HG03558 (cell line): ENCODE data around the gene HHLA2.
"Not testable (repeated sequence)": the region's sequence is repeated elsewhere in the genome, so short reads cannot be mapped to it uniquely, and the experiment has no call there.

ENCODE experiments used
- ATAC-seq: cut with Tn5 transposase; IDR thresholded peaks from one replicate; pipeline ENCODE4 v1.9.1; 2021; ENCODE audit warnings: moderate number of reproducible peaks; ENCODE audit not compliant: unreplicated experiment; ENCODE audit errors: extremely low read depth

Gene HHLA2, protein sequence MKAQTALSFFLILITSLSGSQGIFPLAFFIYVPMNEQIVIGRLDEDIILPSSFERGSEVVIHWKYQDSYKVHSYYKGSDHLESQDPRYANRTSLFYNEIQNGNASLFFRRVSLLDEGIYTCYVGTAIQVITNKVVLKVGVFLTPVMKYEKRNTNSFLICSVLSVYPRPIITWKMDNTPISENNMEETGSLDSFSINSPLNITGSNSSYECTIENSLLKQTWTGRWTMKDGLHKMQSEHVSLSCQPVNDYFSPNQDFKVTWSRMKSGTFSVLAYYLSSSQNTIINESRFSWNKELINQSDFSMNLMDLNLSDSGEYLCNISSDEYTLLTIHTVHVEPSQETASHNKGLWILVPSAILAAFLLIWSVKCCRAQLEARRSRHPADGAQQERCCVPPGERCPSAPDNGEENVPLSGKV

DNA sequence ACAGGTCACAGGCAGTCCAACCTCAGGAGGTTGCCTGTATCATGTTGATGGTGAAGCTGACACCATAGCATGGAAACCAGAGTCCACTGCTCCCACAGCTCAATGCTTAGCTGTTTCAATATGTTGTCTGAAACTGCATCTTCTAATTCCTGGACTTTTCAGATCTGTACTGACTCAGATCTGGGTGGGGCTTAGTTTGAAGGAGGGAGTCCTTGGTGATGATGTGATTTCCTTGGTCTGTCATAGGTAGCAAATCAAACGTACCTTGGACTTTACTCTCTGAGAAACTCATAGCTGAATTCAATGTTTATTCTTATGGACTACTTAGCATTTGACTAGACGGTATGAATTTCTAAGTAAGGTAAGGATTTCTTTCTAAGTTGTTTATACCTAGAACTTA, at the start of gene HHLA2:
Gene HHLA2 (plus strand): TSS at position 310 of the 400 bp plus-strand sequence. CDS start 55,266 bp downstream, outside the sequence.
- no peak for ATAC-seq

- ATAC-seq: no peak
These were observed 45.7 kb upstream of the HHLA2 start for GRCh38 chr3:108250626-108251025.

GRCh38 chr3:108251265-108251664, 45.1 kb upstream of the HHLA2 start:
- ATAC-seq: no peak

DNA sequence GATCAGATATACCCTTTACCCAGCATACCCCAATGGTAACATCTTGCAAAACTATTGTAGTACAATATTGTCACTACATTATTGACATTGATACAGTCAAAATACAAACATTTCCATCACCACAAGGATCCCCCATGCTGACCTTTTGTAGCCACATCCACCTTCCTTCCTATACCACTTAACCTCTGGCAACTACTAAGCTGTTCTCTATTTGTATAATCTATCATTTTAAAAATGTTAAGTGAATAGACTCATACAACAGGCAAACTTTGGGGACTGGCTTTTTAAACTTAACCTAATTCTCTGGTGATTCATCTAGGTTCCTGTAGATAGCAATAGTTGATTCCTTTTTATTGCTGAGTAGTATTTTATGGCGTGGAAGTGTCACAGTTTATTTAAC, 44.5 kb upstream of the HHLA2 start:
- ATAC-seq: no peak

- no peak for ATAC-seq
These were observed 41.2 kb upstream of the HHLA2 start for GRCh38 chr3:108255131-108255530.

DNA sequence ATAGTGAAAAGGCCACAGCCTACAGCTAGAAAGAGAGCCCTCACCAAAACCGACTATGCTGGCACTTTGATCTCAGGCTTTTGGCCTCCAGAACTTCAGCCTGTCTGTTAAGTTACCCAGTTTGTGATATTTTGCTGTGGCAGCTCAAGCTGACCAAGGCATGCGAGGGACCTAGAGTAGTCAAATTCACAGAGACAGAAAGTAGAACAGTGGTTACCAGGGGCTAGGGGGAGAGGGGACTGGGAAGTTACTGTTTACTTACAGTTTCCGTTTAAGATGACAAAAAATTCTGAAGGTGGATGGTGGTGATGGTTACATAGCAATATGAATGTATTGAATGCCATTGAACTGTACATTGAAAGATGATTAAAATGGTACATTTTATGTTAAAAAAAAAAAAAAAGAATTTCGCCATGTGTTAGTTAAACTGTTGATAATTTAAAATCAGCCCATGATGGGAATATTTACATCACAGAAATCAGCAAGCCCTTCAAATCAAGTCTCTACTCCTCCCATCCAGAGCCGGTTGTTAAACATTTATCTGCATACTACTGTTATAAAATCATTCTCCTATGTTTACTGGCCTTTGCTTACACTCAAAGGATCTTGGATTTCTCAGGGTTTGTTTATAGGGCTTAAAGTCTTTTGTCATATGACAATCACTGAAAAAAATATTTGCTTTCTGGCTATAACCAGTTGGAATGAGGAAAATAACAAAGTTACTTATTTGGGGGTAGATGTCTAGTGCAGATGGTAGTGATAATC, 31.6 kb upstream of the HHLA2 start:
- not testable (repeated sequence) for ATAC-seq

DNA sequence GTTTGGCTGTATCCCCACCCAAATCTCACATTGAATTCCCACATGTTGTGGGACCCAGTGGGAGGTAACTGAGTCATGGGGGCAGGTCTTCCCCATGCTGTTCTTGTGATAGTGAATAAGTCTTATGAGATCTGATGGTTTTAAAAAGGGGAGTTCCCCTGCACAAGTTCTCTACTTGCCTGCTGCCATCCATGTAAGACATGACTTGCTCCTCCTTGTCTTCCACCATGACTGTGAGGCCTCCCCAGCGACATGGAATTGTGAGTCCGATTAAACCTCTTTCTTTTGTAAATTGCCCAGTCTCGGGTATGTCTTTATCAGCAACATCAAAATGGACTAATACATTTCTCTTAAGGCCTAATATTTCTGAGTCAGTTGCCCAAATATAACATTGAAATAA, 28.1 kb upstream of the HHLA2 start:
- not testable (repeated sequence) for ATAC-seq

GRCh38 chr3:108271626-108272025, 24.7 kb upstream of the HHLA2 start:
- no peak for ATAC-seq

DNA sequence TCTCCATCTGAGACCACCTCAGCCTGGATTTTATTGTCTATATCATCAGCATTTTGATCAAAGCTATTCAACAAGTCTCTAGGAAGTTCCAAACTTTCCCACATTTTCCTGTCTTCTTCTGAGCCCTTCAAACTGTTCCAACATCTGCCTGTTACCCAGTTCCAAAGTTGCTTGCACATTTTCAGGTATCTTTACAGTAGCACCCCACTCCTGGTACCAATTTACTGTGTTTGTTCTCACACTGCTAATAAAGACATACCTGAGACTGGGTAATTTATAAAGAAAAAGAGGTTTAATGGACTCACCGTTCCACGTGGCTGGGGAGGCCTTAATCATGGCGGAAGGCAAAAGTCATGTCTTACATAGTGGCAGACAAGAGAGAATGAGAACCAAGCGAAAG, 17.3 kb upstream of the HHLA2 start:
- ATAC-seq: not testable (repeated sequence)

- ATAC-seq: no peak
These were observed 15.9 kb upstream of the HHLA2 start for GRCh38 chr3:108280476-108280875.

DNA sequence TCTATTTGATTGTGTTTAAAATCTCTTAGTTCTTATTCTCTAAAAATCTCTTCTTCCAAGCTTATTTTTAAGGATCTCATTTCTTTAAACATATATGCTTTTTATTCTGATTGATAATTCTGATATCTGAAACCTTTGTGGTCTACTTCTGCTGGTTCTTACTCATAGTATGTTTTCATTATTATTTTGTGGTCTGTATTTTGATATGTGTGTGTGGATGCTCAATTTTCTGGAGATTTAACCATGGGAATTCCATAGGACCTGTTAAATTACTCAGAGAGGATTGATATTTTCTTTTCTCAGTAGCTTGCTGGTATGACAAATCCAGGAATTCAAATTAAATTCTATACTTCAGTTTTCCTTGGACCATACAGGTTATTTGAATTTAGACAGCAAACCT, 14.7 kb upstream of the HHLA2 start:
- ATAC-seq: no peak

GRCh38 chr3:108283006-108283405, 13.3 kb upstream of the HHLA2 start:
- ATAC-seq: no peak

GRCh38 chr3:108283989-108284388, 12.4 kb upstream of the HHLA2 start:
- ATAC-seq: no peak

DNA sequence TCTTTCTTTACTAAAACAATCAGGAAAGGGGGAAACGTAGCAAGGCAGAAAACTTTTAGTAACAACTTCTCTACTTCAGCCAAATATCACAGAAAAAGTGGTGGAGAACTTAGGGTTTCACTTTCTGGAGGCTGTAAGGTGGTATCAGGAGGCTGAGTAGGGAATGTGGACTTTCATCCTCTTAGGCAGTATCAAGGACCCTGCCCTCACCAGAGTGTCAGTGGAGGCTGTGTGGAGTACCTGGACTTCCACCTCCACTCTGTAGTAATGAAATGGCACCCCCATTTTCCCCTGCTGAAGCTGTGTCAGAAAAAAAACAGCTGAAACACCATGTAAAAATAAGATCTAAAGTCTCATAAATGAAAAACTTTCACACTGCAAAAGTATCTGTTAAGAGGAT, 11.2 kb upstream of the HHLA2 start:
- ATAC-seq: no peak

DNA sequence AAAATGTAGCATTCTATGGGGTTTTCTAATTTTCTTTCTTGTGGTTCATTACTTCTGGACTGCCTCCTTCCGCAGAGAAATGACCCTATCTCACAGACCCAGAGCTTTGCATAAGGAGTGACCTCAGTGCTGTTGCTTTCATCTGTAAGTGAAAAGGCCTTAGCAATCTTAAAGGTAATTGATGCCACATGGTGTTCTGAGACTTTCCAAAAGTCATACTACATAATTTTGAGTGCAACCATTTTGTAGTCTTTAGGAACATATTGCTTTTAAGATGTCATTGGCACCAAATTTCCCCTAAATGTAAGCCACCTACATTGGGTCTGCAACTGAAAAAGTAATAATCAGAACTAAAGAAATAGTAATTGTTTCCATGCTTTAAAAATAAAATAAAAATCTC, 9.2 kb upstream of the HHLA2 start:
- ATAC-seq: peak; percentile 54

- ATAC-seq: not testable (repeated sequence)
These were observed 8.2 kb upstream of the HHLA2 start for GRCh38 chr3:108288193-108288592.

DNA sequence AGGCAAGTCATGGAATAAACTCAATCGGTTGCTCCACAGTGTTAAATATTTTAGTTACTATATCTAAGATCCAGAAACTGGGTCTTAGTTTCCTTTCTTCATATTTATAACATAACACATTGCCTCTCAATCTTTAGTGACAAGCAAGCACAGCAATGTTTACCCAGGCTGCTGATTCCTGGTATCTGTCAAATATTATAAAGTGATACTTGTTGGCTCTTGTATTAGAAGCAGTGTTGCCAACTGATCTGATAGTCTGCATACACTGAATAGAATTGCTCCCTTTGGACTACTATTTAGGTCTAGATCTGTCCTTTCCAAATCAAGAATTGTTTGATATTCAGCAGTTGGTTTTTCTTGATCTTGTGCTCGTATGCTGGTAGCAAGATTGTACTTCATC, 7.2 kb upstream of the HHLA2 start:
- no peak for ATAC-seq

- no peak for ATAC-seq
These were observed 3.9 kb upstream of the HHLA2 start for GRCh38 chr3:108292450-108292849.

- ATAC-seq: peak; percentile 79
These were observed 3.4 kb upstream of the HHLA2 start for GRCh38 chr3:108292905-108293328.

GRCh38 chr3:108293858-108294257, 2.5 kb upstream of the HHLA2 start:
- ATAC-seq: peak; percentile 45

DNA sequence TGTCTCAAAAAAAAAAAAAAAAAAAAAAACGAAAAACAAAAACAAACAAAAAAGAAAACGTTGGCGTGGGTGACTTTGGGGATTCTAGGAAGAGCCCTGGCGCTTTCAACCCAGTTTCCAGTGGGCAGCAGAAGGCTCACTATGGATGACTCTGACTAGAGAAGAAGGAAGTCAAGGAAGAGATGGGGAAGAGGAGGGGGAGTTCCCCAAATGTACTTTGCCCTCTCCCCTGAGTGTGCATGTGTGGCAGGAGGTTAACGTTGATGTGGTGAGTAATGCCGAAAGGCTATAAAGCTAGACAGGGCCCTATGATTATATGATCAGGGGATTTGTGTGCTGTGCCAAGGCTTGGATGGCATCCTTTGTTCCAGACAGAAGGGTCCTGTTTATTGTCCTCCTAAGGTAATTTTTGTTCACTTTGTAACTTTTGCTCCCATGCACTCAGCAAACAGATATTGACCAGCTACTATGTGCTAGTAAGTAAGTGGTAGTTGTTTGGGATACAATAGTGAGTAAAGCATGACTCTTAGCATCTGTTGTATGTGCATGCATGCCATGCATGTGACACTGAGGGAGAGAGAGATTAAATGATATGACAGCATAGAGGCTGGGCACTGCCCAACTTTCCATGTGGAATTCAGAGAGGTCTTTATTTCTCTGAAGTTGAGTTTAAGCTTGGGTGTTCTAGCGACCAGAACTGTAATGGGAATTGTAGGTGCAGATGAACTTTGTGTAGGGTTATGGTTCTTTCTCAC, 750 bp upstream of the HHLA2 start:
- ATAC-seq: no peak
